Trophoblast cell (in vitro differentiated cells and primary cell): ENCODE data around the gene SLC23A2.

Source experiments
- DNase-seq, 2 donors: peaks; one replicate each; pipeline ENCODE4 v3.0.0-alpha.2; 2016
- H2AFZ ChIP-seq: 2 replicates; pipeline ENCODE4 v1.6.1; 2013; ENCODE audit warnings: low read length, moderate library complexity, mild to moderate bottlenecking; ENCODE audit not compliant: insufficient read depth, poor library complexity
- H2AK5ac ChIP-seq: 2 replicates; pipeline ENCODE4 v1.6.1; 2013; ENCODE audit warnings: mild to moderate bottlenecking, low read length
- H2BK120ac ChIP-seq: 2 replicates; pipeline ENCODE4 v1.6.1; 2013; ENCODE audit warnings: low read length, mild to moderate bottlenecking, moderate library complexity; ENCODE audit not compliant: insufficient read depth, poor library complexity
- H2BK12ac ChIP-seq: 2 replicates; pipeline ENCODE4 v1.6.1; 2013; ENCODE audit warnings: mild to moderate bottlenecking, low read length, moderate library complexity
- H2BK5ac ChIP-seq: 2 replicates; pipeline ENCODE4 v1.6.1; 2013; ENCODE audit warnings: low read length, low read depth, moderate library complexity, mild to moderate bottlenecking; ENCODE audit not compliant: poor library complexity
- H3K14ac ChIP-seq: 2 replicates; pipeline ENCODE4 v1.6.1; 2013; ENCODE audit warnings: mild to moderate bottlenecking, low read length
- H3K18ac ChIP-seq: 2 replicates; pipeline ENCODE4 v1.6.1; 2013; ENCODE audit warnings: mild to moderate bottlenecking, low read length
- H3K23ac ChIP-seq: 2 replicates; pipeline ENCODE4 v1.6.1; 2013; ENCODE audit warnings: low read length
- H3K27ac ChIP-seq: 2 replicates; pipeline ENCODE4 v1.5.1; 2013; ENCODE audit warnings: low read depth, mild to moderate bottlenecking, inconsistent platforms, low read length, moderate library complexity
- H3K27me3 ChIP-seq: 2 replicates; pipeline ENCODE4 v1.6.1; 2013; ENCODE audit warnings: inconsistent platforms, mild to moderate bottlenecking, low read length, moderate library complexity; ENCODE audit not compliant: insufficient read depth
- H3K36me3 ChIP-seq, 2 experiments: 1 replicate in 1 of 2; 2 replicates in 1 of 2; pipeline ENCODE4 v1.6.1; 2013; ENCODE audit warnings: low read length in 2 of 2, mild to moderate bottlenecking in 2 of 2, moderate library complexity in 1 of 2; ENCODE audit not compliant: insufficient read depth in 2 of 2, control insufficient read depth in 1 of 2
- H3K4ac ChIP-seq: 2 replicates; pipeline ENCODE4 v1.6.1; 2013; ENCODE audit warnings: low read depth, mild to moderate bottlenecking, low read length, moderate library complexity
- H3K4me1 ChIP-seq, 2 experiments: 1 replicate in 1 of 2; 2 replicates in 1 of 2; pipeline ENCODE4 v1.6.1; 2013; ENCODE audit warnings: low read length in 2 of 2, mild to moderate bottlenecking in 2 of 2, moderate library complexity in 1 of 2; ENCODE audit not compliant: insufficient read depth in 2 of 2, control insufficient read depth in 1 of 2
- H3K4me2 ChIP-seq: 2 replicates; pipeline ENCODE4 v1.6.1; 2013; ENCODE audit warnings: inconsistent platforms, mild to moderate bottlenecking, low read length, moderate library complexity
- H3K4me3 ChIP-seq: 2 replicates; pipeline ENCODE4 v1.5.1; 2013; ENCODE audit warnings: mild to moderate bottlenecking, low read depth, low read length, inconsistent platforms
- H3K79me1 ChIP-seq: one replicate; pipeline ENCODE4 v1.6.1; 2013; ENCODE audit warnings: low read length
- H3K79me2 ChIP-seq: 2 replicates; pipeline ENCODE4 v1.6.1; 2013; ENCODE audit warnings: low read length, mild to moderate bottlenecking; ENCODE audit not compliant: control insufficient read depth, insufficient read depth, poor library complexity
- H3K9ac ChIP-seq: 2 replicates; pipeline ENCODE4 v1.6.1; 2013; ENCODE audit warnings: mild to moderate bottlenecking, low read length
- H3K9me3 ChIP-seq: 2 replicates; pipeline ENCODE4 v1.6.1; 2013; ENCODE audit warnings: low read depth, mild to moderate bottlenecking, control low read depth, inconsistent platforms, low read length; ENCODE audit not compliant: insufficient read depth
- H4K12ac ChIP-seq: 2 replicates; pipeline ENCODE4 v1.6.1; 2013; ENCODE audit warnings: low read depth, mild to moderate bottlenecking, low read length, moderate library complexity
- H4K8ac ChIP-seq: 2 replicates; pipeline ENCODE4 v1.6.1; 2013; ENCODE audit warnings: low read depth, mild to moderate bottlenecking, low read length, moderate library complexity
- H4K91ac ChIP-seq: one replicate; pipeline ENCODE4 v1.6.1; 2013; ENCODE audit warnings: low read depth, mild to moderate bottlenecking, low read length, moderate library complexity
- WGBS: extraction: QIAGEN DNeasy Blood & Tissue Kit; methylation state at CpG from one replicate; pipeline ENCODE4 v1.1.7; 2013; ENCODE audit warnings: missing lambda C conversion rate; ENCODE audit not compliant: insufficient read length, insufficient coverage; ENCODE audit errors: extremely low coverage; 5-methylcytosine and 5-hydroxymethylcytosine counted together

Gene SLC23A2

DNA sequence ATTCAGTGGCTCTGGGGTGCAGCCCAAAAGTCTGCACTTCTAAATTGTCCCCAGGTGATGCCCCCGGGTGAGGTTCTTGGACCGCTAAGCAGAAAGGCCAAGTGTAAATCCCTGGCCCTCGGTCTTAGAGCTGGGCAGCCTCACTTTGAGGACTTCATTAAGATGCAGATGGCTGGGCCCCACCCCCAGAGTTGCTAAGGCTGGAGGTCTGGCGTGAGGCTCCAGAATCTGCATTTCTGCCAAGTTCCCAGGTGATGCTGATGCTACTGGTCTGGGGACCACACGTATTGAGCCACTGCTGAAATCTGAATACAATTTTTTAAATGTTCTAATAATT, 735 bp upstream of the SLC23A2 start:
- H4K12ac ChIP-seq: no peak overlapping the region
- H3K79me1 ChIP-seq: peaks cover 5% of the 10 kb centered on the region
- peak overlapping the region; percentile 32 for H2AFZ ChIP-seq
- H3K9ac ChIP-seq: no peak overlapping the region
- no peak overlapping the region for H2BK12ac ChIP-seq
- H3K9me3 ChIP-seq: no peaks in the 10 kb centered on the region
- no peaks in the 10 kb centered on the region for H3K27me3 ChIP-seq
- no peak overlapping the region for H3K18ac ChIP-seq
- no peak overlapping the region for H3K4me3 ChIP-seq
- H2BK5ac ChIP-seq: no peak overlapping the region
- DNase-seq: peak in 1 of 2 donors; percentile 36
- H3K79me2 ChIP-seq: peaks cover 5% of the 10 kb centered on the region
- H3K36me3 ChIP-seq: no peaks in the 10 kb centered on the region
- H3K23ac ChIP-seq: no peak overlapping the region
- no peak overlapping the region for H4K8ac ChIP-seq
- H3K4ac ChIP-seq: no peak overlapping the region
- peak overlapping the region; percentile 71 for H3K4me2 ChIP-seq
- no peak overlapping the region for H4K91ac ChIP-seq
- no peak overlapping the region for H2BK120ac ChIP-seq
- H3K4me1 ChIP-seq: peaks cover 15 to 19% of the 10 kb centered on the region in 2 experiments
- WGBS: no CpG with 5 or more reads among the region's 5 CpGs
- no peak overlapping the region for H3K27ac ChIP-seq
- H3K14ac ChIP-seq: no peak overlapping the region
- no peak overlapping the region for H2AK5ac ChIP-seq

DNA sequence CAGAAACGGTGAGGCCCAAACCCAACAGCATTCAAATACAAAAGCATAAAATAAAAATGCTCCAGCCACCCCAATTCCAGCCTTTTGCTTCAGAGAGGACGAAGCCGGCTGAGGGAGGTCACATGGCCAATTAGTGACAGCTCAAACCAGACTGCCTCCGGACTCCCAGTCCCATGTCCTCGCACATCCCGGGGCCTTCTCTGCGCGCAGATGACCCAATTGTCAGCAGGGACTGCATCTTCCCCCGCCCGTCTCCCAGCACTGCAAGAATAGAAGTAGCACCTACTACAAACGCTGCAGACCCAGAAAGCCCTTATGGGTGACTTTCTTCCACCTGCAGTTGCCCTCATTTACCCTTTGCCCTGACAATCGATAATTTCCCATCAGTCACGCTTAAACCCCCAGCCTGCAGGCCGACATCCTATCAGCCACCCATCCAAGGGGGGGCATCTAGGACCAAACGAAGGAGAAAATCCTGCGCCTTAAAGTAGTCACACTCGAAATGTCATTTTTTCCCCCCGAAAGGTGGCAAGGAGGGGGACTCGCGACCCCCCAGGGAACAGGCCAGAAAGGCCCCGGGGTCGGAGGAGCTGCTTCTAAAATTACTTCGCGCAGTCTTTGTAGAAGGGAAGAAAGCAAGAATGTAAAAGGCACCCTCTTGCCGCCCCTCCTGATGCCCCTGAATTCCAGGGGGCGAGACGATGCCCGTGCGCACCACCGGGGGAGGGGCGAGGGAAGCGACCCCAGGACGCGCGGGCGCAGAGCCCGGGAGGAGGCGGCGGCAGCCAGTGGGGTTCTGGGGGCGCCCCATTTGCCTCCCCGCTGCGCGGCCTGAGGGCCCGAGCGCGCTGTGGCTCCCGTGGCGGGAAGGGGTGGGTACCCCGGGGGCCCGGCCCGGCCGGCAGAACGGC, 792 bp downstream of the SLC23A2 start:
- DNase-seq: peak; percentile 47 to 62
- peak overlapping the region; percentile 83 for H3K18ac ChIP-seq
- WGBS: no CpG with 5 or more reads among the region's 53 CpGs
- H3K27ac ChIP-seq: no peak overlapping the region
- peak overlapping the region; percentile 43 for H4K8ac ChIP-seq
- H3K14ac ChIP-seq: peak overlapping the region; percentile 75
- peaks cover 17 to 19% of the 10 kb centered on the region in 2 experiments for H3K4me1 ChIP-seq
- H3K9me3 ChIP-seq: no peaks in the 10 kb centered on the region
- peak overlapping the region; percentile 70 for H3K4ac ChIP-seq
- H2AK5ac ChIP-seq: no peak overlapping the region
- no peak overlapping the region for H2AFZ ChIP-seq
- H2BK120ac ChIP-seq: peak overlapping the region; percentile 36
- no peak overlapping the region for H3K9ac ChIP-seq
- peaks cover 5% of the 10 kb centered on the region for H3K79me2 ChIP-seq
- H3K23ac ChIP-seq: no peak overlapping the region
- H3K4me3 ChIP-seq: peak overlapping the region; percentile 78
- H2BK12ac ChIP-seq: no peak overlapping the region
- peak overlapping the region; percentile 72 for H4K91ac ChIP-seq
- H3K36me3 ChIP-seq: no peaks in the 10 kb centered on the region
- H2BK5ac ChIP-seq: no peak overlapping the region
- H3K27me3 ChIP-seq: no peaks in the 10 kb centered on the region
- H4K12ac ChIP-seq: no peak overlapping the region
- H3K4me2 ChIP-seq: peak overlapping the region; percentile 93
- H3K79me1 ChIP-seq: peaks cover 5% of the 10 kb centered on the region

DNA sequence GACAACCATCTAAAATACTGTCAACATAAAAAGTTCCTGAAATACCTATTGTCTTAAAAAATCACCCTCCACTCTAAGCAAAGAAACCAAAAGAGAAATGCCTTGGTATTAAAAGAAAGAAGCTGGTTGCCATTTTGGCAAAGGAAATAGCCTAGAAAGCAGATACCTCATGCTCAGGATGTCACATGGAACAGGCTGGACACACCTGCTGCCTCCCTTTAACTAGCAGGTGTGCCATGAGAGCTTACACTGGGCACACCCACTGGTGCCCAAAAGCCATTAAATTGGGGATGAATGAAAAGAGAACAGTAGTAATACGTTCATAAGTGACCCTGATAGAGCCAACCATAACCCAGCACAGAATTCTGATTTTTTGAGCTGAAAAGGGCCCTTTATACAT, 1.5 kb downstream of the SLC23A2 start:
- no peak overlapping the region for H4K91ac ChIP-seq
- no peak overlapping the region for H3K9ac ChIP-seq
- H3K23ac ChIP-seq: no peak overlapping the region
- no peak overlapping the region for H2BK12ac ChIP-seq
- H3K4ac ChIP-seq: no peak overlapping the region
- peak overlapping the region; percentile 93 for H3K4me2 ChIP-seq
- no peak overlapping the region for H4K12ac ChIP-seq
- peaks cover 5% of the 10 kb centered on the region for H3K79me2 ChIP-seq
- H3K4me1 ChIP-seq: peaks cover 17 to 19% of the 10 kb centered on the region in 2 experiments
- peak in 1 of 2 donors; percentile 48 for DNase-seq
- H2BK5ac ChIP-seq: no peak overlapping the region
- H2AFZ ChIP-seq: no peak overlapping the region
- no peaks in the 10 kb centered on the region for H3K9me3 ChIP-seq
- no peak overlapping the region for H3K27ac ChIP-seq
- H2AK5ac ChIP-seq: no peak overlapping the region
- no peak overlapping the region for H3K4me3 ChIP-seq
- H4K8ac ChIP-seq: no peak overlapping the region
- no peak overlapping the region for H3K18ac ChIP-seq
- peaks cover 5% of the 10 kb centered on the region for H3K79me1 ChIP-seq
- WGBS: no CpG with 5 or more reads among the region's 1 CpG
- H3K14ac ChIP-seq: no peak overlapping the region
- H3K27me3 ChIP-seq: no peaks in the 10 kb centered on the region
- H2BK120ac ChIP-seq: no peak overlapping the region
- H3K36me3 ChIP-seq: no peaks in the 10 kb centered on the region

DNA sequence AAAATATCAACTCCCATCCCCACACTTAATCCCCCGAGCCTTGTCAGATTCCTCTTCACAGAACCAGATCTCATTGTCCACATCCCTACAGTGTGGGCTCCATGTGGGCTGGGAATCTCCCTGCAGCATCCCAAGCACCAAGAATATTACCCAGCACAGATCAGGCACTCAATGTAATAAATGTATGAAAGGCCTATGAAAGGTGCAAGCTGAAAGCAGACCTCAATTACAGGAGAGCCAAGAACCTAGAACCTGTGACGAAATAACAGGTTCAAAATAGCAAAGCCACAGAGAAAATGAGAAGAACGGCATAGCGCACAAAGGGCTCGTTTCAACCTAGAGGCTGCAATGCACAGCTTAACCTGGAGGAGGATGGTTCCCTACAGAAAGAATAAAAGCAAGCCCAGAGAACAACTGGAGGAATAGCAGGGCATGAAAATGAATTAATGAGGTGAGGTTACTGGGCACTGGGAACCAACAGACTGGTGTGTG, 3.1 kb downstream of the SLC23A2 start:
- H3K36me3 ChIP-seq: no peaks in the 10 kb centered on the region
- no peak overlapping the region for H3K27ac ChIP-seq
- WGBS: 100% methylated on average over 1 of the region's 5 CpGs
- H3K9ac ChIP-seq: peak overlapping the region; percentile 1
- no peak overlapping the region for H2AFZ ChIP-seq
- H3K4me3 ChIP-seq: no peak overlapping the region
- H2BK12ac ChIP-seq: no peak overlapping the region
- no peak overlapping the region for H3K18ac ChIP-seq
- peak; percentile 46 to 70 for DNase-seq
- no peaks in the 10 kb centered on the region for H3K27me3 ChIP-seq
- H3K23ac ChIP-seq: no peak overlapping the region
- no peak overlapping the region for H2AK5ac ChIP-seq
- no peak overlapping the region for H3K14ac ChIP-seq
- H3K79me2 ChIP-seq: peaks cover 5% of the 10 kb centered on the region
- no peak overlapping the region for H2BK120ac ChIP-seq
- no peak overlapping the region for H4K91ac ChIP-seq
- peaks cover 17 to 19% of the 10 kb centered on the region in 2 experiments for H3K4me1 ChIP-seq
- H3K9me3 ChIP-seq: no peaks in the 10 kb centered on the region
- H2BK5ac ChIP-seq: no peak overlapping the region
- H3K79me1 ChIP-seq: peaks cover 5% of the 10 kb centered on the region
- no peak overlapping the region for H4K8ac ChIP-seq
- no peak overlapping the region for H3K4me2 ChIP-seq
- no peak overlapping the region for H4K12ac ChIP-seq
- no peak overlapping the region for H3K4ac ChIP-seq
